Erythroblast (primary cell): ENCODE data around the gene GADD45GIP1.

ENCODE experiments used
- GATA1 ChIP-seq: IDR thresholded peaks from 2 replicates; pipeline ENCODE4 v1.6.1; 2011; ENCODE audit warnings: low read depth, mild to moderate bottlenecking, control low read depth, low read length, moderate library complexity
- POLR2A ChIP-seq: IDR thresholded peaks from 2 replicates; pipeline ENCODE4 v1.6.1; 2011; ENCODE audit warnings: mild to moderate bottlenecking, low read length

- no peak for TF ChIP-seq POLR2A
- TF ChIP-seq GATA1 = no peak
Measured at GRCh38 chr19:12996406-12997094, 39.5 kb upstream of the GADD45GIP1 start.
